ENCODE data around the gene SNRNP40.

GRCh38 chr1:31230378-31230777 is 66.2 kb downstream of the SNRNP40 start:
- TF ChIP-seq CTCF (CRISPR knock-in tag; IDR thresholded peaks at IDR 0.05): no peak
- no peak for TF ChIP-seq NR0B2 (CRISPR knock-in tag; IDR thresholded peaks at IDR 0.05)
- no peak for TF ChIP-seq MTA3 (CRISPR knock-in tag; IDR thresholded peaks at IDR 0.05)
- no peak for TF ChIP-seq TERF1 (CRISPR knock-in tag; IDR thresholded peaks at IDR 0.05)
- TF ChIP-seq ZSCAN5A (CRISPR knock-in tag; IDR thresholded peaks at IDR 0.05; ENCODE audit: borderline replicate concordance): no peak
- TF ChIP-seq DR1 (CRISPR knock-in tag; IDR thresholded peaks at IDR 0.05): no peak
- no peak for TF ChIP-seq TRIM24 (CRISPR knock-in tag; IDR thresholded peaks at IDR 0.05)
- TF ChIP-seq KMT2B (CRISPR knock-in tag; IDR thresholded peaks at IDR 0.05): no peak
- TF ChIP-seq ZHX1 (CRISPR knock-in tag; IDR thresholded peaks at IDR 0.05; ENCODE audit: low read depth): no peak

Measured in HepG2 (cell line).